Upper lobe of right lung (tissue), 1 donor: ENCODE data around the gene SLF2. TPM values are rescaled to one million over a fixed set of nuclear protein-coding genes. Genes with fewer than 3 reads are reported as not detected.

Source experiments
- ATAC-seq: fragments of 200-7000 bp; cut with Tn5 transposase; one replicate; pipeline ENCODE4 v1.9.1; 2020; ENCODE audit warnings: mild to moderate bottlenecking, moderate library complexity
- DNase-seq: peaks from one replicate; pipeline ENCODE4 v3.0.0-alpha.2; 2020
- H3K27ac ChIP-seq: fragments of 200-600 bp; one replicate; pipeline ENCODE4 v1.8.0; 2022
- H3K27me3 ChIP-seq: fragments of 200-600 bp; one replicate; pipeline ENCODE4 v1.8.0; 2022; ENCODE audit warnings: mild to moderate bottlenecking
- H3K36me3 ChIP-seq: fragments of 200-600 bp; one replicate; pipeline ENCODE4 v1.8.0; 2022
- H3K4me1 ChIP-seq: fragments of 200-600 bp; one replicate; pipeline ENCODE4 v1.8.0; 2022
- H3K4me3 ChIP-seq: fragments of 200-600 bp; one replicate; pipeline ENCODE4 v1.8.0; 2022; ENCODE audit warnings: mild to moderate bottlenecking
- H3K9me3 ChIP-seq: fragments of 200-600 bp; one replicate; pipeline ENCODE4 v1.8.0; 2022
- intact Hi-C: fragments of 100-400 bp; cut with DNase I; formaldehyde crosslinking; loops from one replicate; pipeline ENCODE4 v1.11.0; 2022
- total RNA-seq: library from RNA; stranded (reverse); fragmentation: NEBNext Ultra II Directional; extraction: Animal tissue kit (Norgen Biotek cat#: 25700); gene quantifications from one replicate; pipeline ENCODE4 v1.2.1, GENCODE V29; 2021
- TF ChIP-seq, protein P1 (sequence below): fragments of 200-600 bp; IDR thresholded peaks from one replicate; pipeline ENCODE4 v1.8.0; 2022; ENCODE audit warnings: antibody characterized with exemption
- donor health status: DM: no; HTN: yes; CAD: no; lungs with severe emphysema.

SLF2 gene
- total RNA-seq, 1 donor from 2014 or later: 32.9 TPM

GRCh38 chr10:100981178-100981772, 68.5 kb downstream of the SLF2 start:
- peaks cover 4% of the 10 kb centered on the region for H3K4me1 ChIP-seq
- TF ChIP-seq, protein P1, sequence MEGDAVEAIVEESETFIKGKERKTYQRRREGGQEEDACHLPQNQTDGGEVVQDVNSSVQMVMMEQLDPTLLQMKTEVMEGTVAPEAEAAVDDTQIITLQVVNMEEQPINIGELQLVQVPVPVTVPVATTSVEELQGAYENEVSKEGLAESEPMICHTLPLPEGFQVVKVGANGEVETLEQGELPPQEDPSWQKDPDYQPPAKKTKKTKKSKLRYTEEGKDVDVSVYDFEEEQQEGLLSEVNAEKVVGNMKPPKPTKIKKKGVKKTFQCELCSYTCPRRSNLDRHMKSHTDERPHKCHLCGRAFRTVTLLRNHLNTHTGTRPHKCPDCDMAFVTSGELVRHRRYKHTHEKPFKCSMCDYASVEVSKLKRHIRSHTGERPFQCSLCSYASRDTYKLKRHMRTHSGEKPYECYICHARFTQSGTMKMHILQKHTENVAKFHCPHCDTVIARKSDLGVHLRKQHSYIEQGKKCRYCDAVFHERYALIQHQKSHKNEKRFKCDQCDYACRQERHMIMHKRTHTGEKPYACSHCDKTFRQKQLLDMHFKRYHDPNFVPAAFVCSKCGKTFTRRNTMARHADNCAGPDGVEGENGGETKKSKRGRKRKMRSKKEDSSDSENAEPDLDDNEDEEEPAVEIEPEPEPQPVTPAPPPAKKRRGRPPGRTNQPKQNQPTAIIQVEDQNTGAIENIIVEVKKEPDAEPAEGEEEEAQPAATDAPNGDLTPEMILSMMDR: no peak
- peaks cover 44% of the 10 kb centered on the region for H3K36me3 ChIP-seq
- H3K27ac ChIP-seq: no peak overlapping the region
- no peaks in the 10 kb centered on the region for H3K27me3 ChIP-seq
- no peak overlapping the region for H3K4me3 ChIP-seq
- intact Hi-C loops: no loop called here
- ATAC-seq (no peak), DNase-seq (no peak)
- no peaks in the 10 kb centered on the region for H3K9me3 ChIP-seq

DNA sequence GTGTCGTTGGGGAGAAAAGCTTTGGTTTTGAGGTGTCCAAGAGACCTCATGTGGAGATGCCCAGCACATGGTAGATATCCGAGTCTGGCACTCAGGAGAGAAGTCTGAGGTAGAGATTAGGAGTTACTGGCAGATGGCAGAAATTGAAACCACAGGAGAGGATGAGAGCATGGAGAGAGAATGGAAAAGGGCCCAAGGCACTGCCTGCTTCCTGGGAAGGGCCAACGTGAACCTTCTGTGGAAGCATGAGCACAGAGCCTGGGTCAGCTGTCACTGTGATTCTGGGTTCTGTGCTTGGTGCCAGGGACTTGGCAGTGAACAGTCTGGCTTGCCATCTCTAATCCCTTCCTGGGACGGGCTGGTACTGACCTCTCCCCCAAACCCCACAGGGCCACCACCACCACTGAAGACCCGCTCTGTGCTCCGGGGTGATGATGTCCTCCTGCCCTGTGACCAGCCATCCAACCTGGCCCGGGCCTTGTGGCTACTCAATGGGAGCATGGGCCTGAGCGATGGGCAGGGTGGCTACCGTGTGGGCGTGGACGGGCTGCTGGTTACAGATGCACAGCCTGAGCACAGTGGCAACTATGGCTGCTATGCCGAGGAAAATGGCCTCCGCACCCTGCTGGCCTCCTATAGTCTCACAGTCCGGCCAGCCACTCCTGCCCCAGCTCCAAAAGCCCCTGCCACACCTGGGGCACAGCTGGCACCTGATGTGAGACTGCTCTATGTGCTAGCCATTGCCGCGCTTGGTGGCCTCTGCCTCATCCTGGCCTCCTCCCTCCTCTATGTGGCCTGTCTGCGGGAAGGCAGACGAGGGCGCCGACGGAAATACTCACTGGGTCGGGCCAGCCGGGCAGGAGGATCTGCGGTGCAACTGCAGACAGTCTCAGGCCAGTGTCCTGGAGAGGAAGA, 70.4 kb downstream of the SLF2 start:
- peaks cover 15% of the 10 kb centered on the region for H3K4me1 ChIP-seq
- no peak overlapping the region for H3K27ac ChIP-seq
- TF ChIP-seq, protein P1: no peak
- peaks cover 44% of the 10 kb centered on the region for H3K36me3 ChIP-seq
- no peaks in the 10 kb centered on the region for H3K9me3 ChIP-seq
- no peak for DNase-seq
- no peaks in the 10 kb centered on the region for H3K27me3 ChIP-seq
- no peak overlapping the region for H3K4me3 ChIP-seq
- intact Hi-C loops: no loop called here
- no peak for ATAC-seq

- Histone ChIP-seq H3K27me3 (no peaks in the 10 kb centered on the region), H3K4me3 (no peak overlapping the region), H3K9me3 (no peaks in the 10 kb centered on the region), H3K27ac (no peak overlapping the region), H3K36me3 (peaks cover 44% of the 10 kb centered on the region), H3K4me1 (peaks cover 17% of the 10 kb centered on the region)
- TF ChIP-seq, protein P1: no peak
- no peak for DNase-seq
- no peak for ATAC-seq
- intact Hi-C loops: no loop called here
Measured at GRCh38 chr10:100983868-100984671, 71.3 kb downstream of the SLF2 start.

DNA sequence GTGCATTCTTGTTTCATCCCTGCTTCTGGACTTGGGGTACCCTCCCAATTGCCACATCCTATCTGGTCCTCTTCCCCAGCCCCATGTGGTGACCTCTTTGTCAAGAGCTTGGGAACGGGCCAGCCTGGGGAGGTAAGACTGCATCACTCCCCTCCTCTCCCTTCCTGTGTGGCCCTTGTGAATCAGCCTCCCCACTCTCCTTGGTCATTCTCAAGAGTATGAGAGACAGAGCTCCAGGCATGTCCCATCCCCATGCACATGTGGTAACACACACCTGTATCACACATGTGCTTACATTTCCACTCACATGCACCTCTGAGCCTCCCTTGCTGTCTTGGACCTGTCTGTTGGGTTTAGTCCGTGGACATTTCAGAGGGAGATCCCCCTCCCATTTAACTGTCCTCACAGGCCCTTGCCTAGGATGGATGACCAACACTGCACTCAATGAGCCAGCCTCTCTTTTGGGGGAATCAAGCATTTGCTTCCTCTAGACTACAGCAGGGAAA, 72.0 kb downstream of the SLF2 start:
- TF ChIP-seq, protein P1: no peak
- DNase-seq: no peak
- no peaks in the 10 kb centered on the region for H3K27me3 ChIP-seq
- peaks cover 21% of the 10 kb centered on the region for H3K4me1 ChIP-seq
- H3K9me3 ChIP-seq: no peaks in the 10 kb centered on the region
- no peak overlapping the region for H3K4me3 ChIP-seq
- ATAC-seq: no peak
- H3K27ac ChIP-seq: no peak overlapping the region
- peaks cover 44% of the 10 kb centered on the region for H3K36me3 ChIP-seq
- intact Hi-C loops: no loop called here

- intact Hi-C loops: no loop called here
- DNase-seq (no peak), ATAC-seq (no peak)
- H3K36me3 ChIP-seq: peaks cover 39% of the 10 kb centered on the region
- H3K4me3 ChIP-seq: no peak overlapping the region
- no peaks in the 10 kb centered on the region for H3K9me3 ChIP-seq
- no peaks in the 10 kb centered on the region for H3K27me3 ChIP-seq
- peaks cover 21% of the 10 kb centered on the region for H3K4me1 ChIP-seq
- no peak overlapping the region for H3K27ac ChIP-seq
- TF ChIP-seq, protein P1: no peak
Measured at GRCh38 chr10:100985336-100985735, 72.6 kb downstream of the SLF2 start.
